GM06990 (cell line): ENCODE measurements around the gene QSOX1.
"Not testable (repeated sequence)": the region's sequence is repeated elsewhere in the genome, so short reads cannot be mapped to it uniquely, and the experiment has no call there.

Experiments
- DNase-seq: peaks from one replicate; pipeline ENCODE4 v3.0.0-alpha.2; 2011; ENCODE audit not compliant: insufficient read length; ENCODE audit errors: extremely low read depth
- H3K27me3 ChIP-seq: replicated peaks from 2 replicates; pipeline ENCODE4 v1.6.0; 2011; ENCODE audit warnings: low read length; ENCODE audit not compliant: control insufficient read depth, insufficient read depth
- H3K36me3 ChIP-seq: 2 replicates; pipeline ENCODE4 v1.5.1; 2011; ENCODE audit warnings: low read length; ENCODE audit not compliant: control insufficient read depth, insufficient read depth
- H3K4me3 ChIP-seq: replicated peaks from 2 replicates; pipeline ENCODE4 v1.5.1; 2011; ENCODE audit warnings: low read depth, mild to moderate bottlenecking, control low read depth, low read length
- CTCF ChIP-seq: IDR thresholded peaks from 2 replicates; pipeline ENCODE4 v1.5.1; 2011; ENCODE audit warnings: low read length, control low read depth, mild to moderate bottlenecking, inconsistent platforms; ENCODE audit not compliant: insufficient read depth, poor library complexity, severe bottlenecking

Gene QSOX1

GRCh38 chr1:180117764-180118116 is 36.9 kb upstream of the QSOX1 start:
- H3K36me3 ChIP-seq: no peaks in the 10 kb centered on the region; the same call in 1 of the 2 replicates
- no peak for TF ChIP-seq CTCF
- H3K27me3 ChIP-seq: no peaks in the 10 kb centered on the region
- no peak overlapping the region for H3K4me3 ChIP-seq
- no peak for DNase-seq

- Histone ChIP-seq H3K27me3 (no peaks in the 10 kb centered on the region), H3K4me3 (no peak overlapping the region), H3K36me3 (no peaks in the 10 kb centered on the region; the same call in 1 of the 2 replicates)
- no peak for DNase-seq
- TF ChIP-seq CTCF: no peak
Observed at GRCh38 chr1:180119837-180120236, 34.8 kb upstream of the QSOX1 start.

GRCh38 chr1:180123463-180123936 is 31.2 kb upstream of the QSOX1 start:
- TF ChIP-seq CTCF: no peak
- DNase-seq: no peak

GRCh38 chr1:180130651-180131050 is 24.0 kb upstream of the QSOX1 start:
- Histone ChIP-seq H3K27me3 (no peaks in the 10 kb centered on the region), H3K36me3 (no peaks in the 10 kb centered on the region), H3K4me3 (no peak overlapping the region)
- DNase-seq: no peak
- TF ChIP-seq CTCF: no peak

More at GRCh38 chr1:180123463-180123936, 31.2 kb upstream of the QSOX1 start:
- Histone ChIP-seq H3K4me3 (no peak overlapping the region), H3K27me3 (no peaks in the 10 kb centered on the region), H3K36me3 (no peaks in the 10 kb centered on the region)

- Histone ChIP-seq H3K4me3 (no peak overlapping the region), H3K27me3 (no peaks in the 10 kb centered on the region), H3K36me3 (no peaks in the 10 kb centered on the region)
- no peak for DNase-seq
- TF ChIP-seq CTCF: no peak
Observed at GRCh38 chr1:180131510-180131909, 23.2 kb upstream of the QSOX1 start.

- Histone ChIP-seq H3K27me3 (no peaks in the 10 kb centered on the region), H3K36me3 (no peaks in the 10 kb centered on the region), H3K4me3 (no peak overlapping the region)
- TF ChIP-seq CTCF: no peak
- no peak for DNase-seq
Observed at GRCh38 chr1:180133193-180133592, 21.5 kb upstream of the QSOX1 start.

GRCh38 chr1:180133688-180134087 is 21.0 kb upstream of the QSOX1 start:
- H3K27me3 ChIP-seq, DNase-seq, H3K36me3 ChIP-seq, H3K4me3 ChIP-seq: not testable (repeated sequence)
